Adrenal gland (tissue), 12 donors: ENCODE measurements around the gene EGLN2. TPM values are rescaled to one million over a fixed set of nuclear protein-coding genes. Genes with fewer than 3 reads are reported as not detected.
A peak's percentile ranks its signal among the peaks of the same experiment; 100 is the strongest.

ENCODE experiments used
- DNase-seq, 7 donors: peaks; one replicate each; pipeline ENCODE4 v3.0.0-alpha.2; 2019 to 2020
- H3K27ac ChIP-seq, 5 donors: fragments of 200-600 bp; sonication (generic) in 4 of 5; 1 replicate in 3 of 5; 2 replicates in 2 of 5; pipeline versions ENCODE4 v1.5.1 to v1.8.0; 2016 to 2020; ENCODE audit warnings: mild to moderate bottlenecking in 1 of 5
- H3K27me3 ChIP-seq: fragments of 200-600 bp; 2 replicates; pipeline ENCODE4 v1.8.0; 2021
- H3K36me3 ChIP-seq, 2 donors: fragments of 200-600 bp; replicated peaks in 1 of 2; 1 replicate in 1 of 2; 2 replicates in 1 of 2; pipeline versions ENCODE4 v1.5.1 to v1.8.0; 2018 to 2022
- H3K4me1 ChIP-seq, 2 donors: fragments of 200-600 bp; replicated peaks in 1 of 2; 1 replicate in 1 of 2; 2 replicates in 1 of 2; pipeline versions ENCODE4 v1.5.1 to v1.8.0; 2018 to 2021
- H3K4me3 ChIP-seq, 4 donors: fragments of 200-600 bp; sonication (generic) in 3 of 4; one replicate each; pipeline ENCODE4 v1.5.1; 2016 to 2018
- H3K9me3 ChIP-seq, 3 donors: fragments of 200-600 bp; sonication (generic) in 1 of 3; replicated peaks in 1 of 3; 1 replicate in 2 of 3; 2 replicates in 1 of 3; pipeline versions ENCODE4 v1.5.1 to v1.8.0; 2016 to 2021
- POLR2A ChIP-seq, 2 donors: fragments of 450-650 bp; IDR thresholded peaks; one replicate each; pipeline ENCODE4 v1.6.1; 2017; ENCODE audit warnings: antibody characterized with exemption in 2 of 2, mild to moderate bottlenecking in 2 of 2, moderate library complexity in 1 of 2
- WGBS, 4 donors: extraction: QIAGEN DNeasy Blood & Tissue Kit in 2 of 4; methylation state at CpG; one replicate each; pipeline versions ENCODE4 v1.1.5 to v1.1.7; 2013 to 2017; 5-methylcytosine and 5-hydroxymethylcytosine counted together
- intact Hi-C, 2 donors: fragments of 100-400 bp; cut with DNase I; formaldehyde crosslinking; loops; one replicate each; pipeline versions ENCODE4 v1.14.1 to v1.15.0; 2022 to 2023
- polyA plus RNA-seq, 3 donors: library from polyadenylated mRNA; stranded (reverse); fragments of 200-250 nt in 2 of 3; fragments of 350-450 nt in 1 of 3; fragmentation: Illumina TruSeq in 1 of 3; extraction: RNeasy Lipid Tissue Mini Kit (QIAGEN cat#74804) in 1 of 3; gene quantifications; one replicate each; pipeline ENCODE4 v1.2.3, GENCODE V29; 2013 to 2014
- total RNA-seq, 9 donors: library from RNA; depleted of rRNA in 4 of 9; stranded (reverse); fragments of >200 nt in 4 of 9; fragments of 120-200 nt in 1 of 9; fragmentation: NEBNext Ultra II Directional in 1 of 9; extraction: Animal tissue kit (Norgen Biotek cat#: 25700) in 1 of 9; gene quantifications; one replicate each; pipeline versions ENCODE4 v1.1.0 to v1.2.4, GENCODE V29; 2013 to 2023
- TF ChIP-seq, protein P1 (sequence below), 6 experiments: fragments of 450-650 bp in 4 of 6; fragments of 200-600 bp in 2 of 6; sonication (generic) in 1 of 6; IDR thresholded peaks; 1 replicate in 5 of 6; 2 replicates in 1 of 6; pipeline versions ENCODE4 v1.5.1 to v1.8.0; 2016 to 2021; ENCODE audit warnings: antibody characterized with exemption in 6 of 6, mild to moderate bottlenecking in 2 of 6, moderate library complexity in 1 of 6
- donor health status: healthy with polysubstance abuse.
- donor health status: Bipolar disorder and iron deficiency.
- donor health status: DM: yes; HTN: yes; CAD: no.
- donor health status: DM: no; HTN: no; CAD: no.
- donor health status: DM: no; HTN: no; CAD: no.
- donor health status: DM: yes; HTN: yes; CAD: no.

Gene EGLN2
- total and polyA plus RNA-seq, 12 donors: 53.1 to 169 (median 104) TPM

DNA sequence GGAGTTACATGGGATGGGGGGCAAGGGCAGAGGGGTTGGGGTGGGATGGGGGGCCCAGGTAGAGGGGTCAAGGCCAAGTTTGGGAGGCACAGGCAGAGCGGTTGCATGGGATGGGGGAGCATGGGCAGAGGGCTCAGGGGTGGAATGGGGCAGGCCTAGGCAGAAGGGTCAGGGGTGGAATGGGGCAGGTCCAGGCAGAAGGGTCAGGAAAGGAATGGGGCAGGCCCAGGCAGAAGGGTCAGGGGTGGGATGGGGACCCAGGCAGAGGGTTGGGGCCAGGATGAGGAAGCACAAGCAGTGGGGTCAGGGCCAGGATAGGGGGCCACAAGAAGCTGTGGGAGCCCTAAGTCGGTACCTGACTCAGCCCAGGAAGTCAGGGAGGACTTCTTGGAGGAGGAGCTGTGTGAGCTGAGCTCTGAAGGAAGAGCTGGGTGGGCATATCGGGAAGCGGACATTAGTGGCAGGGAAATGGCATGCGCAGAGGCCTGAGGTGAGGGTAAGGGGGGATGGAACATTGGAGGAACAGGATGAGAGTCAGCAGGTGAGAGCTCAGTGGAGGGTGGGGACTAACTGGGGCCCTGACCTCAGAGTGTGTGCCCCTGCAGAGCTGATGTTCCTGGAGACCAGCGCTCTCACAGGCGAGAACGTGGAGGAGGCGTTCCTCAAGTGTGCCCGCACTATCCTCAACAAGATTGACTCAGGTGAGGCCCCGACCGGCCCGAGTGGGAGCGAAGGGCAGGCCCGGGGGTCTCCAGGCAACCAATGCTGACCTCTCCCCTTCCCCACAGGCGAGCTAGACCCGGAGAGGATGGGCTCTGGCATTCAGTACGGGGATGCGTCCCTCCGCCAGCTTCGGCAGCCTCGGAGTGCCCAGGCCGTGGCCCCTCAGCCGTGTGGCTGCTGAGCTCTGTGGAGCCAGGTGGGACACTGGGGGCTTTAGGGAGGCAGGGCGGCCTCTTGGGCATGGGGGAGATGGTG is 12.6 kb upstream of the EGLN2 start:
- 86 to 92% (median 92%) methylated on average over 13 to 25 of the region's 25 CpGs for WGBS, 4 donors
- Histone ChIP-seq H3K9me3 (no peaks in the 10 kb centered on the region), H3K4me3 (no peak overlapping the region), H3K27me3 (no peaks in the 10 kb centered on the region), H3K36me3 (peaks cover 0 to 9% of the 10 kb centered on the region in 2 donors), H3K27ac (no peak overlapping the region), H3K4me1 (no peaks in the 10 kb centered on the region)
- intact Hi-C loops: no loop called here
- no peak for DNase-seq
- TF ChIP-seq POLR2A (IDR thresholded peaks at IDR 0.05): no peak
- TF ChIP-seq, protein P1, sequence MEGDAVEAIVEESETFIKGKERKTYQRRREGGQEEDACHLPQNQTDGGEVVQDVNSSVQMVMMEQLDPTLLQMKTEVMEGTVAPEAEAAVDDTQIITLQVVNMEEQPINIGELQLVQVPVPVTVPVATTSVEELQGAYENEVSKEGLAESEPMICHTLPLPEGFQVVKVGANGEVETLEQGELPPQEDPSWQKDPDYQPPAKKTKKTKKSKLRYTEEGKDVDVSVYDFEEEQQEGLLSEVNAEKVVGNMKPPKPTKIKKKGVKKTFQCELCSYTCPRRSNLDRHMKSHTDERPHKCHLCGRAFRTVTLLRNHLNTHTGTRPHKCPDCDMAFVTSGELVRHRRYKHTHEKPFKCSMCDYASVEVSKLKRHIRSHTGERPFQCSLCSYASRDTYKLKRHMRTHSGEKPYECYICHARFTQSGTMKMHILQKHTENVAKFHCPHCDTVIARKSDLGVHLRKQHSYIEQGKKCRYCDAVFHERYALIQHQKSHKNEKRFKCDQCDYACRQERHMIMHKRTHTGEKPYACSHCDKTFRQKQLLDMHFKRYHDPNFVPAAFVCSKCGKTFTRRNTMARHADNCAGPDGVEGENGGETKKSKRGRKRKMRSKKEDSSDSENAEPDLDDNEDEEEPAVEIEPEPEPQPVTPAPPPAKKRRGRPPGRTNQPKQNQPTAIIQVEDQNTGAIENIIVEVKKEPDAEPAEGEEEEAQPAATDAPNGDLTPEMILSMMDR (IDR thresholded peaks at IDR 0.05): no peak

DNA sequence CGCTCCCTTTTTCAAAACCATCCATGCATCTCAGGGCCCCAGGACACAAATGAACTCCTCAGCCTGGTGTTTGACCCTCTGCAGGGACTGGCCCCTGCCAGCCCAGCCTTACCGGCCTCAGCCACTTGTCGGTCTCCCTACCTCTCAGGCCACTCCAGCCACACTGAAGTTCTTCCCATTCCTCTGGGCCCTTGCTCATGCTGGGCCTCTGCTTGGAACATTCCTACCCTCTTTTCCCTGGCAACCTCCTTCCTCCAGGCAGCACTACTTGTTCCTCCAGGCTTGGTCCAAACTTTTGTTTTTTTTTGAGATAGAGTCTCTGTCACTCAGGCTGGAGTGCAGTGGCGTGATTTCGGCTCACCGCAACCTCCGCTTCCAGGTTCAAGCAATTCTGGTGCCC is 7.6 kb upstream of the EGLN2 start:
- no peaks in the 10 kb centered on the region for H3K9me3 ChIP-seq
- H3K27ac ChIP-seq: no peak overlapping the region
- peaks cover 0 to 9% of the 10 kb centered on the region in 2 donors for H3K36me3 ChIP-seq
- 71 to 96% (median 78%) methylated on average over 7 of the region's 7 CpGs for WGBS, 4 donors
- intact Hi-C loops: no loop called here
- no peak for TF ChIP-seq POLR2A (IDR thresholded peaks at IDR 0.05)
- TF ChIP-seq, protein P1 (IDR thresholded peaks at IDR 0.05): no peak
- H3K4me1 ChIP-seq: no peaks in the 10 kb centered on the region
- H3K27me3 ChIP-seq: no peaks in the 10 kb centered on the region
- H3K4me3 ChIP-seq: no peak overlapping the region
- no peak for DNase-seq

DNA sequence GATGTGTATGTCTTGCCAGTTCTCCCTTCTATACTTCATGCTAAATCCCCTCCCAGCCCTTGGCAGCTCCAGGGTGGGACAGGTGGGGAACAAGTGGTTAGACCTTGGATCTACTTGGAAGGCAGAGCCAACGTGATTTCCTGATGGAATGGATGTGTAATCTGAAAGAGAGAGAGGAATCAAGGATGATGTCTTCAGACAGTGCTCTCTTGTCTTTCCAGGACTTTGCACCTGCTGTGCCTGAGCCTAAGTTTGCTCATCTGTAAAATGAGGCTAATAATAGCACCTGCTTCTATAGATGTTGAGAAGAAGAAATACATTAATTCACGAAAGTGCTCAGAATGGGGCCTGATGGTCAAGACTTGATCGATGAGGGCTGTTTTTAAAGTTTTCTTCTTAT is 7.0 kb upstream of the EGLN2 start:
- H3K27me3 ChIP-seq: no peaks in the 10 kb centered on the region
- H3K4me1 ChIP-seq: no peaks in the 10 kb centered on the region
- H3K4me3 ChIP-seq: no peak overlapping the region
- no peaks in the 10 kb centered on the region for H3K9me3 ChIP-seq
- DNase-seq: no peak
- no peak for TF ChIP-seq POLR2A (IDR thresholded peaks at IDR 0.05)
- TF ChIP-seq, protein P1 (IDR thresholded peaks at IDR 0.05): no peak
- intact Hi-C loops: no loop called here
- H3K27ac ChIP-seq: no peak overlapping the region
- 55 to 83% (median 81%) methylated on average over 3 of the region's 3 CpGs for WGBS, 4 donors
- peaks cover 0 to 9% of the 10 kb centered on the region in 2 donors for H3K36me3 ChIP-seq

DNA sequence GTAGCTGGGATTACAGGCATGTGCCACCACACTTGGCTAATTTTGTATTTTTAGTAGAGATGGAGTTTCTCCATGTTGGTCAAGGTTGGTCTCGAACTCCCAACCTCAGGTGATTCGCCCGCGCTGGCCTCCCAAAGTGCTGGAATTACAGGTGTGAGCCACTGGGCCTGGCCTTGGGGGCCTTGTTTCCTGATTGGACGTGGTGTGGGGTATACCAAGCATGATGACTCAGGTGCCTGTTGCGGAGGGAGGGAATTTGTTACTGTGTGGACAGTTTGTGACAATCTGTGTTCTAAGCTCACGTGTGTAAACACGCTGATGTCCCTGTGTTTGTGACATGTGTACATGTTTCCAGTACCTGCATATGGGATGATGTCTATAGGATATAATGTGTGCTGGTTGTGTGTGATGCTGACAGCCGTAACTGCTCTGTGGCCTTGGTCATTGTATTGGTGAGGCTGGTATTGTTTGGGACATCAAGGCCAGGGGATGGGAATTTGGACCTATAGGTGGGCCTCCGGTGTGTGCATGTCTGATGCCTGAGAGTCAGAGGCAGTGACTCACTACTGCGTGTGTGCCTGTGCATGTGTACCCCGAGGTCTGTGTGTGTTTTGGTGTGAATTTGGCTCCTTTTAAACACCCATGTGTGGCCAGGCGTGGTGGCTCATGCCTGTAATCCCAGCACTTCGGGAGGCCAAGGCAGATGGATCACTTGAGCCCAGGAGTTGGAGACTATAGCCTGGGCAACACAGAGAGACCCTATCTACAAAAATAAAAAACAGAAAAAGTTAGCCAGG is 1.6 kb upstream of the EGLN2 start:
- Histone ChIP-seq H3K4me3 (peak overlapping the region in 1 of 4 donors; percentile 54), H3K36me3 (peaks cover 0 to 10% of the 10 kb centered on the region in 2 donors), H3K27ac (peak overlapping the region; percentile 41 to 94 (median 94)), H3K27me3 (no peaks in the 10 kb centered on the region), H3K4me1 (peaks cover 31 to 34% of the 10 kb centered on the region in 2 donors), H3K9me3 (no peaks in the 10 kb centered on the region)
- TF ChIP-seq, protein P1 (IDR thresholded peaks at IDR 0.05): no peak
- no peak for TF ChIP-seq POLR2A (IDR thresholded peaks at IDR 0.05)
- DNase-seq: no peak
- 81 to 92% (median 84%) methylated on average over 10 to 14 of the region's 14 CpGs for WGBS, 4 donors
- intact Hi-C loops: no loop called here
